ENCODE measurements around the gene TMEM247. TPM values are rescaled to one million over a fixed set of nuclear protein-coding genes. Genes with fewer than 3 reads are reported as not detected.

The TMEM247 gene
- total and polyA plus RNA-seq, 2 of the 8 experiments (the other 6 are each of a cell fraction or from before 2014, with no cell fraction given) = not detected

DNA sequence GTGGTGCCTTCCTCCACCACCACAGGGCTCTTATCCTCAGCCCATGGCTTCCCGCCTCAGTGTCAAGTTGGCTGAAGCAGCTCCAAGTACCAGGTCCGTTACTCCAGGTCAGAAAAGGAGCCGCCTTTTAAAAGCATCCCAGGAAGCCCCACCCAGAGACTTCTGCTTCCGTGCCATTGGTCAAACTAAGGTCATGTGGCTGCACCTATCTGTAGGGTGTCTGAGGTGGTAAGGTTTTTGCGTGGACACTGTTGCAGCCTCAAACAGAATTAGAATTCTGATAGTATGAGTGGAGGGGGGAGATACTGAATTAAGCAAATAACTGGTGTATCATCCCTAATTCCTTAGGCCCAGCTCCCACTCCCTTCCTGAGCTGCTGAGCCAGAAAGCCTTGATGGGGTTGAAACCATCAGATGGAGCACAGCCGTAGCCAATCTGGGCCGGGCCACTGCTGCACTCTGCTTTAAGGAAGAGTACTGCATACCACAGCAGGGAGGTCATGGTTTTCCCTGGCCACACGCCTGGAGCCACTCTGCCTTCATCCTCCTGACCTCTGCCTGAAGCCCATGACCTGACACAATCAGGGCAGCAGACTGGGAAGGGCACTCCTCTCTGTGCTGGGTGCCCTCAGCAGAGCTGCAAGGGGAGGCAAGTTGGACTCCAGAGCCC lies 8.4 kb downstream of the TMEM247 start (continued):
- TF ChIP-seq JUN (IDR thresholded peaks at IDR 0.05; ENCODE audit: low read depth, low read length) (no peak), ATF2 (IDR thresholded peaks at IDR 0.05; ENCODE audit: low read length) (no peak), SP2 (IDR thresholded peaks at IDR 0.05; ENCODE audit: low read length) (no peak), JUND (IDR thresholded peaks at IDR 0.05; ENCODE audit: low read length) (no peak), BCL11A (IDR thresholded peaks at IDR 0.05; ENCODE audit: low read depth in 2 of 2, low read length in 2 of 2) (no peak)

Measured in H1 (cell line).